Right lobe of liver (tissue), 4 donors: ENCODE results near the gene RNASEH2B.

ENCODE experiments used
- POLR2A ChIP-seq: fragments of 450-650 bp; IDR thresholded peaks from one replicate; pipeline ENCODE4 v1.6.1; 2017; ENCODE audit warnings: antibody characterized with exemption, mild to moderate bottlenecking
- TF ChIP-seq, protein P1 (sequence below), 4 donors: fragments of 200-600 bp in 3 of 4; fragments of 450-650 bp in 1 of 4; IDR thresholded peaks; one replicate each; pipeline versions ENCODE4 v1.5.1 to v1.8.0; 2016 to 2022; ENCODE audit warnings: antibody characterized with exemption in 4 of 4, mild to moderate bottlenecking in 2 of 4
- donor health status: DM: no; HTN: no; CAD: no.
- donor health status: DM: no; HTN: no; CAD: no.
- donor health status: DM: no; HTN: yes; CAD: no.

GRCh38 chr13:50940509-50940908 lies 30.9 kb downstream of the RNASEH2B start:
- no peak for TF ChIP-seq POLR2A
- TF ChIP-seq, protein P1, sequence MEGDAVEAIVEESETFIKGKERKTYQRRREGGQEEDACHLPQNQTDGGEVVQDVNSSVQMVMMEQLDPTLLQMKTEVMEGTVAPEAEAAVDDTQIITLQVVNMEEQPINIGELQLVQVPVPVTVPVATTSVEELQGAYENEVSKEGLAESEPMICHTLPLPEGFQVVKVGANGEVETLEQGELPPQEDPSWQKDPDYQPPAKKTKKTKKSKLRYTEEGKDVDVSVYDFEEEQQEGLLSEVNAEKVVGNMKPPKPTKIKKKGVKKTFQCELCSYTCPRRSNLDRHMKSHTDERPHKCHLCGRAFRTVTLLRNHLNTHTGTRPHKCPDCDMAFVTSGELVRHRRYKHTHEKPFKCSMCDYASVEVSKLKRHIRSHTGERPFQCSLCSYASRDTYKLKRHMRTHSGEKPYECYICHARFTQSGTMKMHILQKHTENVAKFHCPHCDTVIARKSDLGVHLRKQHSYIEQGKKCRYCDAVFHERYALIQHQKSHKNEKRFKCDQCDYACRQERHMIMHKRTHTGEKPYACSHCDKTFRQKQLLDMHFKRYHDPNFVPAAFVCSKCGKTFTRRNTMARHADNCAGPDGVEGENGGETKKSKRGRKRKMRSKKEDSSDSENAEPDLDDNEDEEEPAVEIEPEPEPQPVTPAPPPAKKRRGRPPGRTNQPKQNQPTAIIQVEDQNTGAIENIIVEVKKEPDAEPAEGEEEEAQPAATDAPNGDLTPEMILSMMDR (IDR thresholded peaks at IDR 0.05) = no peak
